GM10266 (cell line): ENCODE data around the gene OR12D2.
"Not testable (repeated sequence)": the region's sequence is repeated elsewhere in the genome, so short reads cannot be mapped to it uniquely, and the experiment has no call there.

Experiments used
- DNase-seq: peaks from one replicate; pipeline ENCODE4 v3.0.0; 2012; ENCODE audit errors: extremely low spot score
- TF ChIP-seq, protein P1 (sequence below): IDR thresholded peaks from 2 replicates; pipeline ENCODE4 v1.5.1; 2012; ENCODE audit warnings: mild to moderate bottlenecking, low read depth; ENCODE audit not compliant: control insufficient read depth, insufficient read depth; ENCODE audit errors: missing control alignments

The OR12D2 gene, protein sequence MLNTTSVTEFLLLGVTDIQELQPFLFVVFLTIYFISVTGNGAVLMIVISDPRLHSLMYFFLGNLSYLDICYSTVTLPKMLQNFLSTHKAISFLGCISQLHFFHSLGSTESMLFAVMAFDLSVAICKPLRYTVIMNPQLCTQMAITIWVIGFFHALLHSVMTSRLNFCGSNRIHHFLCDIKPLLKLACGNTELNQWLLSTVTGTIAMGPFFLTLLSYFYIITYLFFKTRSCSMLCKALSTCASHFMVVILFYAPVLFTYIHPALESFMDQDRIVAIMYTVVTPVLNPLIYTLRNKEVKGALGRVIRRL

DNA sequence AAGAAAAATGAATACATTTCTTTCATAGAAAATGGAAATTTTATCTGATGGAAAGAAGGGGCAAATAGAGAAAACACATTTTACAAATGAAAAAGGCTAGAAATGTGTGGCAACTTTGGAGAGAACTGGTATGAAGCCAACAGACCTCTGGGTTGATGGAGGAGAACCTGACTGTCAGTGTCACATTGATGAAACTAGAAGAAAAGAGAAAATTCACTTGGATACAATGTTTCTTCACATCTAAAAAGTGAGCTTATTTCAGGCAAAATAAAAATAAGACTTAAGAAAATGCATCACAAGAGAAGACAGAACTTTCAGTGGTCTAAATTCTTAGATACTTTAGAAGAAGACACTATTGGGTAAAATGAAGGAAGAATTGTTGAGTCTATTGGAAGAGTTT, at the start of gene OR12D2:
Gene OR12D2 (plus strand): TSS at position 301 of the 400 bp plus-strand sequence. CDS start 1,069 bp downstream, outside the sequence.
- TF ChIP-seq, protein P1, sequence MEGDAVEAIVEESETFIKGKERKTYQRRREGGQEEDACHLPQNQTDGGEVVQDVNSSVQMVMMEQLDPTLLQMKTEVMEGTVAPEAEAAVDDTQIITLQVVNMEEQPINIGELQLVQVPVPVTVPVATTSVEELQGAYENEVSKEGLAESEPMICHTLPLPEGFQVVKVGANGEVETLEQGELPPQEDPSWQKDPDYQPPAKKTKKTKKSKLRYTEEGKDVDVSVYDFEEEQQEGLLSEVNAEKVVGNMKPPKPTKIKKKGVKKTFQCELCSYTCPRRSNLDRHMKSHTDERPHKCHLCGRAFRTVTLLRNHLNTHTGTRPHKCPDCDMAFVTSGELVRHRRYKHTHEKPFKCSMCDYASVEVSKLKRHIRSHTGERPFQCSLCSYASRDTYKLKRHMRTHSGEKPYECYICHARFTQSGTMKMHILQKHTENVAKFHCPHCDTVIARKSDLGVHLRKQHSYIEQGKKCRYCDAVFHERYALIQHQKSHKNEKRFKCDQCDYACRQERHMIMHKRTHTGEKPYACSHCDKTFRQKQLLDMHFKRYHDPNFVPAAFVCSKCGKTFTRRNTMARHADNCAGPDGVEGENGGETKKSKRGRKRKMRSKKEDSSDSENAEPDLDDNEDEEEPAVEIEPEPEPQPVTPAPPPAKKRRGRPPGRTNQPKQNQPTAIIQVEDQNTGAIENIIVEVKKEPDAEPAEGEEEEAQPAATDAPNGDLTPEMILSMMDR, result no peak

DNA sequence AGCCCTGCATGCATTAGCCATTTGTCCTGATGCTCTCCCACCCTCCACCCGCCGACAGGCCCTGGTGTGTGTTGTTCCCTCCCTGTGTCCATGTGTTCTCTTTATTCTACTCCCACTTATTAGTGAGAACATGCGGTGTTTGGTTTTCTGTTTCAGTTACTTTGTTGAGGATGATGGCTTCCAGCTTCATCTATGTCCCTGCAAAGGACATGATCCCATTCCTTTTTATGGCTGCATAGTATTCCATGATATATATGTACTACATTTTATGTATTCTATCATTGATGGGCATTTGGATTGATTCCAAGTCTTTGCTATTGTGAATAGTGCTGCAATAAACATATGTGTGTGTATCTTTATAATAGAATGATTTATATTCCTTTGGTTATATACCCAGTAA, 46.1 kb upstream of the OR12D2 start:
- DNase-seq, result not testable (repeated sequence)

More for the DNA sequence above, at the start of gene OR12D2:
- no peak for DNase-seq

DNA sequence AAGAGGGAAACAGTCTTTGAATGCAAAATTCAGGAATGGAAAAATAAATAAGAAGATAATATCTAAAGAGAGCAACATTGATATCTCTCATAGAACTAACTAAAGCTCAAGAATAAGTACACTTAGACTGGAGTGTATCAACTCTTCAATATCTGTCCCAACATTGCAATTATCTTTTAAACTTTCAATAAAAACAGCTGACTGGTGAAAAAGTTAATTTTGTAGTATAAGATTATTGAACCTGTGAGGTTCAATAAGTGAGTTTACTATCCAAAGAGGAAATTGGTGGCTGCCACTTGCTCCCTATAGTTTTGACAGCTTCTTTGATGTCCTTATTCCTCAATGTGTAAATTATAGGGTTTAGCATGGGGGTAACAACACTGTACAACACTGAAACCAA, 40.5 kb upstream of the OR12D2 start:
- no peak for DNase-seq

DNA sequence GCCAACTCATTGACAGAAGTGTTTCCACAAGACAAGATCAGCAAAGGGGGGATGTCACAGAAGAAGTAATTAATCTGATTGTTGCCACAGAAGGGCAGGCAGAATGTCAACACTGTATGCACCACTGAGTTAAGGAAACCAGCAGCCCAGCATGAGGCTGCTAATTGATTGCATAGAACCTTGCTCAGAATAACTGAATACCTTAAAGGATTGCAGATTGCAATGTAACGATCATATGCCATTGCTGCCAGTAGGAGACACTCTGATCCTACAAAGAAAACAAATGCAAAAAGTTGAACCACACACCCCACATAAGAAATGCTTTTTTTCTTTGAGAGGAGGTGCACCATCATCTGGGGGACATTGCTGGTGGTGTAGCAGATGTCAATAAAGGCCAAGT, 39.8 kb upstream of the OR12D2 start:
- TF ChIP-seq, protein P1, result no peak
- no peak for DNase-seq

More for the DNA sequence above, 40.5 kb upstream of the OR12D2 start:
- TF ChIP-seq, protein P1, result no peak

DNA sequence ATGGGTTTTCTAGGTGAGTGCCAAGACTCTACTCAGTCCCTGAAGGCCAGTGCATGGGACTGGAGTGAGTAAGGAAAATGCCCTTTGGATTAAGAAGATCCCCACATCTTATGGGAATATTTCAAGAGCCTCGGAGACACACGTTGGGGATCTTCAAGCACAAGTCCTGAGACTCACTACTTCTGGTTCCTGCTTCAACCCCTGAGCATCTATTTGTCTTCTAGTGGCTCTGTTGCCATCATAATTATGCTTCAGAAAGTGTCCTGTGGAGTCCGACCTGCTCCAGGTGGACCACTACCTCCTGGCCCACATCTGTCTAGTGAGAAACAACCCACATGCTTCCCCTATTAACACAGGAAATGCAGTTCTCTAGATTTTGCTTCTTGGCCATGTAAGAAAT, 26.7 kb upstream of the OR12D2 start, which contains the start of gene OR5V1:
Gene OR5V1 (minus strand): TSS at position 101 of the 400 bp plus-strand sequence. CDS start 12,670 bp downstream, outside the sequence.
- DNase-seq, result no peak
- TF ChIP-seq, protein P1, result no peak

DNA sequence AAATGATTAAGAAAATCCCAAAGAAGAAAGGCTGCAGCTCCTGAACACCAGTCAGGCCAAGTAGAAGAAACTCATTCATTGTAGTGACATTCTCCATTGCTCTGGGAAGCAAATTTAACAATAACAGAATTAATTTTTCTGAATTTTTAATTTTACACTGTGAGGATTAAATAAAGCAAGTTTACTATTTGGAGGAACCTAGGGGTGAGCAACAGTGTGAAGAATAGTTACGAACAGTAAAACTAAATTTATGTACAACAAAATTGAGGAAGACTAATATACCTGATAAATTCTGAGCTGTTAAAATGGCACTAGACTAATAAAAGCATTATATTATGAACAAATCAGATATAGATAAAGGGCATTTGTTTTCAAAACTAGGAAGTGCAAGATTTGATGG, 20.2 kb upstream of the OR12D2 start, which contains the start of gene OR12D3:
Gene OR12D3 (minus strand): TSS at position 101 of the 400 bp plus-strand sequence. CDS start 4 bp downstream, at position 97.
- TF ChIP-seq, protein P1, result no peak
- no peak for DNase-seq

DNA sequence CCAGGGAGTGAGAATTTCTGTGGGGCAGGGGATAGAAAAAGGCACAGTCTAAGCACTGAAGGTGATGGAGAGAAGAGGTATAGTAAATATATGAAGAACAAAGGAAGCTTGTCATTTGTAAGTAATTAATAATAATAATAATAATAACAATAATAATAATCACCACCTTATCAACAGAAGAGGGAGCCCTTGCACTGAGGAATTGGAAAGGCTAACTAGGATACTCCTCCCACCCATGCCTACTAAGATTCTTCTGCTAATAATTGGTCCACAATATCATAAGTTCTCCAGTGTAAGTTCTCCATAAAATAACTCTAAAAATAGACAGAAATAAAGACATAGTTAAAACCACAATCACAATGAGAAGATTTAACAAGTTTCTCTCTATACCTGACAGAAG, 19.4 kb upstream of the OR12D2 start:
- TF ChIP-seq, protein P1, result peak; percentile 7
- DNase-seq, result peak; percentile 10

DNA sequence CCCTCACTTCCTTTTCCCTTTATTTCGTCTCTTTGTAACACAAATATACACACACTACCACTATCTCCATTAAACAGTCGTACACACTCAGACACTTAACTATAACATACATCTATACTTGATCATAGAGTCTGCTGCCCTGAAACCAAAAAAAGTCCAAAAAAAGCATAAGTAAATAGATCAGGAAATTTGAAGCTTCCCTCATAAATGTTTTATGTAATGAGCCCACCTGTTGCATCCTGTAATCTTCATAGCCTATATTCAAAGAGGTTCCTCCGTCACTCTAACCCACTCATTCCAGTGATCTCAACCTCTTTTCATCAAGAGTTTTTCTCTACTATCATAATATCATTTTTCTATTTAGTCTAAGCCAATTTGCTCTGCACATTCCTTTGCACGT, 6.9 kb upstream of the OR12D2 start:
- DNase-seq, result no peak
- TF ChIP-seq, protein P1, result no peak
